ENCODE data around the gene OTUD3.

GRCh38 chr1:19879661-19880060, 2.5 kb upstream of the OTUD3 start:
- TF ChIP-seq BRCA1 (CRISPR knock-in tag; IDR thresholded peaks at IDR 0.05) (no peak), ZBTB49 (CRISPR knock-in tag; IDR thresholded peaks at IDR 0.05; ENCODE audit: borderline replicate concordance) (no peak), RAD51 (IDR thresholded peaks at IDR 0.05; ENCODE audit: borderline replicate concordance) (no peak)
